ENCODE measurements around the gene DDIT4.

DNA sequence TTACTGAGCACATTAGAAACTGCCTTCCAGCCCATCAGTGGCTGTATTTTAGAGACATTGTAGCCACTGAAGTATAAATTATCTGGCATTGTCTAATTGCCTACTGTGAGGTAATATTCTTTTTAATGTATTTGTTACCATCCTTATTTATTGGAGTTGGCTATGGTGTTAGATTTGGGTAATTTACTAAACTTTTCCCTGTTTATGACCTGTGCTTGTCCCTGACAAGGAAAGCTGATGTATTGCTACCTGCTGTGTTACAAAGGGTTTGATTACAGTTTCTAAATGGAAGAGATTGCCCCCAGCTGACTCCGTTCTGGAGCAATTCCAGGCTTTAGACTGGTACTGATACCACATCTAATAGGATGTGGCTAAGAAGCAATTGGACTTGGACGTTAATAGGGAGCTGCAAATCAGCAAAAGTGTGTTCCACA, 45.4 kb upstream of the DDIT4 start:
- TF ChIP-seq EZH2 (IDR thresholded peaks at IDR 0.05; ENCODE audit: insufficient read depth, poor library complexity, severe bottlenecking) = no peak
- no peak for TF ChIP-seq EZH2phosphoT487 (IDR thresholded peaks at IDR 0.05; ENCODE audit: insufficient read depth, low read depth)
